ENCODE results near the gene MOGAT1.
A peak's percentile ranks its signal among the peaks of the same experiment; 100 is the strongest.

MOGAT1 gene

DNA sequence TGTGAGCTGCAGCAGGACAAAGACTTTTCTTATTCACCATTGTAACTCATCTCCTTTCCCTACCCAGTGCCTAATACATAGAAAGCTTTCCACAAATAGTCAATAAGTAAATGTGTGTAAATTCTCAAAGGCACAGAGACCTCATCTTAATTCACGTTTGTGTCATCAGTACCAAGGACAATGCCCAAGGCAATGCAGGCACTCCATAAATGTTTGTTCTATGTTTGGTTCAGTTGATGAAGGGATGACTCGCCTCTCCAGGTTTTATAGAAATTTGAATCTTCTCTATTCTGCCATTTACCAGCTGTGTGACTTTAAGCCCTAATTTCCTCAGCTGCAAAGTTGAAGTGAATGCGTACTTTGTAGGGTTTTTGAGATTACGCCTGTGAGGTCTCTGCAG is 2.1 kb upstream of the MOGAT1 start:
- in situ Hi-C loops (cut with HindIII; ENCODE audit: low sequenced_read_pairs) = no loop called here
- TF ChIP-seq, protein P1, sequence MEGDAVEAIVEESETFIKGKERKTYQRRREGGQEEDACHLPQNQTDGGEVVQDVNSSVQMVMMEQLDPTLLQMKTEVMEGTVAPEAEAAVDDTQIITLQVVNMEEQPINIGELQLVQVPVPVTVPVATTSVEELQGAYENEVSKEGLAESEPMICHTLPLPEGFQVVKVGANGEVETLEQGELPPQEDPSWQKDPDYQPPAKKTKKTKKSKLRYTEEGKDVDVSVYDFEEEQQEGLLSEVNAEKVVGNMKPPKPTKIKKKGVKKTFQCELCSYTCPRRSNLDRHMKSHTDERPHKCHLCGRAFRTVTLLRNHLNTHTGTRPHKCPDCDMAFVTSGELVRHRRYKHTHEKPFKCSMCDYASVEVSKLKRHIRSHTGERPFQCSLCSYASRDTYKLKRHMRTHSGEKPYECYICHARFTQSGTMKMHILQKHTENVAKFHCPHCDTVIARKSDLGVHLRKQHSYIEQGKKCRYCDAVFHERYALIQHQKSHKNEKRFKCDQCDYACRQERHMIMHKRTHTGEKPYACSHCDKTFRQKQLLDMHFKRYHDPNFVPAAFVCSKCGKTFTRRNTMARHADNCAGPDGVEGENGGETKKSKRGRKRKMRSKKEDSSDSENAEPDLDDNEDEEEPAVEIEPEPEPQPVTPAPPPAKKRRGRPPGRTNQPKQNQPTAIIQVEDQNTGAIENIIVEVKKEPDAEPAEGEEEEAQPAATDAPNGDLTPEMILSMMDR (IDR thresholded peaks at IDR 0.05; ENCODE audit: low read depth, low read length) = no peak
- DNase-seq (ENCODE audit: low read depth, low spot score) = no peak
- no peak overlapping the region for H3K4me3 ChIP-seq (ENCODE audit: low read depth, low read length)

DNA sequence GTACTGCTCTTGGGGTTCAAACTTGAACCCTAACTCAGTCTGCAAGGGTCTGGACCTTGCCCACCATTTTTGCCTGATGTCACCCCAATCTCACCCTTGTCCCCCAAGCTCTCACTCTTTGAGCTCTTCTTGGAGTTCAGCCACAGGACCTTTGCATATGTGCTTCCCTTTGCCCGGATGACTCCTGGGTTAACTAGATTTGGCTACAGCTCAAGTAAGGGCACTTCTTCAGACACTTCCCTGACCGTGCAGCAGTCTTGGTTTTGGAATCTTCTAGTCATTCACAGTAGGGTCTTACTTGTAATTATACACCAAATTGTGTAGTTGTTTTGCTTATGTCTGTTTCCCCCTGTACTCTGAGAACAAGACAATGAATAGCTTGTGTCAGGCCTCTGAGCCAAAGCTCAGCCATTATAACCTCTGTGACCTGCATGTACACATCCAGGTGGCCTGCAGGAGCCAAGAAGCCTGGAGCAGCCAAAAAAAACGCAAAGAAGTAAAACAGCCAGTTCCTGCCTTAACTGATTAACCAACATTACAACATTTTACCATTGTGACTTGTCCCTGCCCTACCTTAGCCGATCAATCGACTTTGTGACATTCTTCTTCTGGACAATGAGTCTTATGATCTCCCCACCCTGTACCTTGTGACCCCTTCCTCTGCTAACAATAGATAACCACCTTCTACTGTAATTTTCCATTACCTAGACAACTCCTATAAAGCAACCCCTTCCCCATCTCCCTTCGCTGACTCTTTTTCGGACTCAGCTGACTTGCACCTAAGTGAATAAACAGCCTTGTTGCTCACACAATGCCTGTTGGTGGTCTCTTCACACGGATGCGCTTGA is 1.0 kb upstream of the MOGAT1 start:
- TF ChIP-seq, protein P1 (IDR thresholded peaks at IDR 0.05; ENCODE audit: low read depth, low read length) = no peak
- no peak for DNase-seq (ENCODE audit: low read depth, low spot score)
- in situ Hi-C loops (cut with HindIII; ENCODE audit: low sequenced_read_pairs) = no loop called here
- H3K4me3 ChIP-seq (ENCODE audit: low read depth, low read length) = no peak overlapping the region

DNA sequence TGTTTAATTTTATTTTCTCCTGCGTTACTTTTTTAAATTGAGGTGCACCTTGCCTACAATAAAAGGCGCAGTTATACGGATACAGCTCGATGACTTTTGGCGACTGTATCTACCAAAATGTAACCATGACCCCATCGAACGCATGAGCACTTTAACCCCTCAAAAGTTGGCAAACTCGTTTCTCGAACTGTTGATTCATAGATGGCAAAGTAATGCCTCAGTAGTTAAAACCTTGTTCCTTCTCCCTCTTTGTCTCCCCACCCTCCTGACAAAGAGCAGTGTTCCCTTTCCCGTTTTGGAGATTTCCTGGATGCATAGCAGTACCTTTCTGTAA is 577 bp downstream of the MOGAT1 start:
- in situ Hi-C loops (cut with HindIII; ENCODE audit: low sequenced_read_pairs) = no loop called here
- no peak for DNase-seq (ENCODE audit: low read depth, low spot score)
- H3K4me3 ChIP-seq (ENCODE audit: low read depth, low read length) = peak overlapping the region; percentile 28
- TF ChIP-seq, protein P1 (IDR thresholded peaks at IDR 0.05; ENCODE audit: low read depth, low read length) = no peak

DNA sequence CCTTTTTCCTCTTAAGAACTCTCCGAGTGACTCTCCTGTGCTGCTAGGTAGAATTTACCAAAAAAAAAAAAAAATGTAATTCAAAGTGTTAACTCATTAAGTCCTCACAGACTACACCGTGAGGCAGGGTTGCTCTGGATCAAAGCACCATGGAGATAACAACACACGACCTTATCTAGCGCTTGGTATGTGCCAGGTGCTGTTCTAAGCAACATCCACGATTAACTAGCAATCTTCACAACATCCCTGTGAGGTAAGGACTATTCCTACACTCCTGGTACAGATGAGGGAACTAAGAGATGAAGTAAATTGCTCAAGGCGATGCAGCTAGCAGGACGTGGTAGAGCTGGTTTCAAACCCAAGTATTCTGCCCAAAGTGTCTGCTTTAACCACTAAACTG is 1.8 kb downstream of the MOGAT1 start:
- DNase-seq (ENCODE audit: low read depth, low spot score) = no peak
- TF ChIP-seq, protein P1 (IDR thresholded peaks at IDR 0.05; ENCODE audit: low read depth, low read length) = no peak
- no peak overlapping the region for H3K4me3 ChIP-seq (ENCODE audit: low read depth, low read length)
- in situ Hi-C loops (cut with HindIII; ENCODE audit: low sequenced_read_pairs) = no loop called here

DNA sequence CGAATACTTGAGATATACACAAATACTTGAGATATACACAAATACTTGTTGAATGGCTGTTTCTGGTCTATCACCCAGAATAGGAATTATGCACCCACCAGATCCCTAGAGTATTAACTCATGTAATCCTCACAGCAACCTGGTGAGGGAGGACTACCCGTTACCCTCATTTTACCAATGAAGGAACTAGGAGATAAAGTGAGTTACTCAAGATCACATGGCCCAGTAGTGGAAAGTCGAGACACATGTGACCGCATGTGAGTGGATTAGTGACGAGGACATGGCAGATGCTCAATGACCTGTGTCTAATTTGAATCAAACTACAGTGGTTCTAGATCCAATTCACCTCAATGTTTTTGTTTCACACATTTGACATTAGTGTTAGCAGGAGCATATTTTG is 2.4 kb downstream of the MOGAT1 start:
- in situ Hi-C loops (cut with HindIII; ENCODE audit: low sequenced_read_pairs) = no loop called here
- TF ChIP-seq, protein P1 (IDR thresholded peaks at IDR 0.05; ENCODE audit: low read depth, low read length) = no peak

DNA sequence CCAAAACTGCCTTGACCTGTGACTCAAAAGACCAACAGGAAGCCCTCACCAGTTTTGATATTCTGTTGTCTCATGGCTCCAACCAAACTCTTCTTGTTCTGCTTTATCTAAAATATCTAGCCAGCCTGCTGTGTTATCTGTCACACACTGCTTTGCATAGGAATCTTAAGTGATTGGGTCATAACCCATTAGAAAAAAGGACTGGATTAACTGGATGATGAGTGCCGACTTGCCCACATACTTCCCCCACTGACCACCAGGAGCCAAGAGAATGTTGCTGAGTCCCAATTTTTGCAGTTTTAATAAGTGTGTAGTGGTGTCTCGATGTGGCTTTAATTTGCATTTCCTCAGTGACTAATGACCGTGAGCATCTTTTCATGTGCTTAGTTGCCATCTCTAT is 6.5 kb downstream of the MOGAT1 start:
- in situ Hi-C loops (cut with HindIII; ENCODE audit: low sequenced_read_pairs) = no loop called here
- DNase-seq (ENCODE audit: low read depth, low spot score) = no peak
- TF ChIP-seq, protein P1 (IDR thresholded peaks at IDR 0.05; ENCODE audit: low read depth, low read length) = peak; percentile 13
- no peak overlapping the region for H3K4me3 ChIP-seq (ENCODE audit: low read depth, low read length)

More for the DNA sequence above, 2.4 kb downstream of the MOGAT1 start:
- no peak for DNase-seq (ENCODE audit: low read depth, low spot score)
- no peak overlapping the region for H3K4me3 ChIP-seq (ENCODE audit: low read depth, low read length)
